ENCODE measurements around the gene CKM. TPM values are rescaled to one million over a fixed set of nuclear protein-coding genes. Genes with fewer than 3 reads are reported as not detected.

Gene CKM
- total RNA-seq, 1 donor from 2014 or later, result not detected

DNA sequence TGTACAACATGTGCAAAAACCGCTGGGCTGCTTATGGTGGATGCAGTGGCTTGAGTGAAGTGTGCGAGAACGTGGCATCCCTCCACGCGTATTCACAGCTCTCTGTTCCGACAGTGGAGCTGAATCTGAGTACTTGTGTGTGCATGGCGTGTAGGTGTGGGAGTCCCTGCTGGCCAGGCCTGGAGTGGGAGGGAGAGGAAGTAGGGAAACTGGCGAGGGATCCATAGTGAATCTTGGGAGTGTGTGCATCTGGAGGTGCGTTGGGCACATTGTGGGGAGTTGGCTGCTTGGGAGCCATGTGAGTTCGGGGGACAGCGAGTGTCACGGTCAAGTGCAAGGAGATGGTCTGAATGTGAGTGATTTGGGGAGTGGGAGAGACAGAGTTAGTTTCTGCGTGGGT, 20.2 kb upstream of the CKM start:
- Histone ChIP-seq H3K36me3 (no peaks in the 10 kb centered on the region), H3K4me1 (peaks cover 14% of the 10 kb centered on the region), H3K27me3 (no peaks in the 10 kb centered on the region), H3K9me3 (no peaks in the 10 kb centered on the region), H3K4me3 (no peak overlapping the region), H3K27ac (no peak overlapping the region)
- no peak for DNase-seq (ENCODE audit: extremely low spot score in 2 of 2)
- intact Hi-C loops (cut with DNase I), result no loop called here
- no peak for TF ChIP-seq POLR2A (IDR thresholded peaks at IDR 0.05)
- TF ChIP-seq, protein P1, sequence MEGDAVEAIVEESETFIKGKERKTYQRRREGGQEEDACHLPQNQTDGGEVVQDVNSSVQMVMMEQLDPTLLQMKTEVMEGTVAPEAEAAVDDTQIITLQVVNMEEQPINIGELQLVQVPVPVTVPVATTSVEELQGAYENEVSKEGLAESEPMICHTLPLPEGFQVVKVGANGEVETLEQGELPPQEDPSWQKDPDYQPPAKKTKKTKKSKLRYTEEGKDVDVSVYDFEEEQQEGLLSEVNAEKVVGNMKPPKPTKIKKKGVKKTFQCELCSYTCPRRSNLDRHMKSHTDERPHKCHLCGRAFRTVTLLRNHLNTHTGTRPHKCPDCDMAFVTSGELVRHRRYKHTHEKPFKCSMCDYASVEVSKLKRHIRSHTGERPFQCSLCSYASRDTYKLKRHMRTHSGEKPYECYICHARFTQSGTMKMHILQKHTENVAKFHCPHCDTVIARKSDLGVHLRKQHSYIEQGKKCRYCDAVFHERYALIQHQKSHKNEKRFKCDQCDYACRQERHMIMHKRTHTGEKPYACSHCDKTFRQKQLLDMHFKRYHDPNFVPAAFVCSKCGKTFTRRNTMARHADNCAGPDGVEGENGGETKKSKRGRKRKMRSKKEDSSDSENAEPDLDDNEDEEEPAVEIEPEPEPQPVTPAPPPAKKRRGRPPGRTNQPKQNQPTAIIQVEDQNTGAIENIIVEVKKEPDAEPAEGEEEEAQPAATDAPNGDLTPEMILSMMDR (IDR thresholded peaks at IDR 0.05), result no peak
- no peak for TF ChIP-seq POLR2AphosphoS5 (IDR thresholded peaks at IDR 0.05; ENCODE audit: insufficient read depth in 1 of 2, low read depth in 1 of 2)

DNA sequence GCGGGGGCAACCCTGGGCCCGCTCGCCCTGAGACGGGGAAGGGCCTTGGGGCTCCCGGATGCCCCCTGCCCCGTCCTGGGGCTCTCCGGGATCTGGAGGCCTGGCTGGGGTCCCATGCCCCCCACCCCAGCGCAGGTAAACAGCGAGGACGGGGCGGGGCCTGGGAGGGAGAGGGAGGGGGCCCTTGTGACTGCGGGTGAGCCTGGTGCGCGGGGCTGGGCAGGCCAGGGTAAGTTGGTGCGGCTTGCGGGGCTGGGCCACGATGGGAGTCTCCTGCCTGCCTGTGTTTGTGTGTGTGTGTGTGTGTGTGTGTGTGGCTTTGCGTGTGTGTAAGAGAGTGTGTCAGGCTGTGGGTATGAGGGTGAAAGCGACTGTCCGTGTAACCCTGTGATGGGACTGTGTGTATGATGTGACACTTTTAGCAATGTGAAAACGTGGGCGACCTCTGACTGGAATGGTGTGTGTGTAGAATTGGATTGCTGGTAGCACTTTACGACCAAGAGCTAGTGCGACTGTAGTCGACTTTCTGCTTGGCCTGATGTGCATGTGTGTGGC, 18.3 kb upstream of the CKM start:
- H3K27me3 ChIP-seq, result no peaks in the 10 kb centered on the region
- TF ChIP-seq POLR2AphosphoS5 (IDR thresholded peaks at IDR 0.05; ENCODE audit: insufficient read depth in 1 of 2, low read depth in 1 of 2) (no peak), POLR2A (IDR thresholded peaks at IDR 0.05) (no peak)
- TF ChIP-seq, protein P1 (IDR thresholded peaks at IDR 0.05), result no peak
- intact Hi-C loops (cut with DNase I), result no loop called here
- no peak for DNase-seq (ENCODE audit: extremely low spot score in 2 of 2)
- no peaks in the 10 kb centered on the region for H3K36me3 ChIP-seq
- H3K4me1 ChIP-seq, result peaks cover 14% of the 10 kb centered on the region
- H3K27ac ChIP-seq, result peak overlapping the region; percentile 43
- no peaks in the 10 kb centered on the region for H3K9me3 ChIP-seq
- peak overlapping the region; percentile 42 to 43 for H3K4me3 ChIP-seq

DNA sequence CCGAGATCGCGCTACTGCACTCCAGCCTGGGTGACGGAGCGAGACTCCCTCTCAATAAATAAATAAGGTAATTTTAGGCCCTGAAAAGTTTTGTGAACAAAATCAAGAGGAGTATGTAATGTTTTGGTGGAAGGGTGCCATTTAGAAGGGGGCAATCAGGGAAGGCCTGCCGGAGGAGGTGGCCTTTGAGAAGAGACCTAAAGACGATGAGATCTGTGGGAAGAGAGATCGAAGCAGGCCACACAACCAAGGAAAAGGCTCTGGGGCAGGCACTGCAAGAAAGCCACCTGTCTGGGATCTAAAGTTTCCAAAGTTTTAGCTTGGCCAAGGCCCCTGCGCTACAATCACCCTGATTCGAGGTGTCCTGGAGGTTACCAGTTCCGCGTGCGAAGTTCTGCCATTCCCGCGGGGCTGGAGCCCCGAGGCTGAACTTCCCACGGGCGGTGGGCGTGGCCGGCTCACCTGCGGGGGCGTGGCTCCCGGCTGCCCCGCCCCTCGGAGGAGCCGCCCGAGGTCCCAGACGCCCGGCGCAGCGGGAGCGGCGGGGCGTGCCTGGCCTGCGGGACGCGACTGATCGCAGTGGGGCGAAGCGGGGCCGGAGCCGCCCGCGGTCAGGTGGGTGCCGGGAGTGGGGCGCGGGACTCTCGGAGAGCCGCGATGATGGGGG, 17.7 kb upstream of the CKM start, which contains the start of gene KLC3:
TSS of gene KLC3 (plus strand) at position 519 of the 667 bp plus-strand sequence. CDS start 4,792 bp downstream, outside the sequence.
- TF ChIP-seq, protein P1 (IDR thresholded peaks at IDR 0.05), result no peak
- peak in 1 of 2 donors; percentile 46 for TF ChIP-seq POLR2A (IDR thresholded peaks at IDR 0.05)
- TF ChIP-seq POLR2AphosphoS5 (IDR thresholded peaks at IDR 0.05; ENCODE audit: insufficient read depth in 1 of 2, low read depth in 1 of 2), result peak in 1 of 2 donors; percentile 31
- Histone ChIP-seq H3K9me3 (no peaks in the 10 kb centered on the region), H3K27ac (peak within 1 kb of the TSS; percentile 43), H3K4me1 (peaks cover 10% of the 10 kb centered on the region), H3K4me3 (peak within 1 kb of the TSS; percentile 42 to 43), H3K27me3 (no peaks in the 10 kb centered on the region), H3K36me3 (no peaks in the 10 kb centered on the region)
- intact Hi-C loops (cut with DNase I), result no loop called here
- DNase-seq (ENCODE audit: extremely low spot score in 2 of 2), result no peak

DNA sequence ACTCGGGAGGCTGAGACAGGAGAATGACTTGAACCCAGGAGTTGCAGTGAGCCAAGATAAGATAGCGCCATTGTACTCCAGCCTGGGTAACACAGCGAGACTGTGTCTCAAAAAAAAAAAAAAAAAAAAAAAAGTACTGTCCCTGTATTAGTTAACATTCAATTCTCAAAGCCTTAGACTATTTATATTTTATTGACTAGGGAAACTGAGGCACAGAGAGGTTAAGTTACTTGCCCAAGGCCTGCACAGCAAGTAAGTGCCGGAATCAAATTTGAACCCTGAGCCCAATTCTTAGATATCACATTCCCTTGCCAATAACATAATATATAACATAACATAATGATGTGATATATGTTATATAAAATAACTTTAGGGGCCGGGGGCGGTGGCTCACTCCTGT, 17.0 kb upstream of the CKM start:
- DNase-seq (ENCODE audit: extremely low spot score in 2 of 2), result no peak
- intact Hi-C loops (cut with DNase I), result no loop called here

More for the DNA sequence above, 17.0 kb upstream of the CKM start:
- TF ChIP-seq POLR2A (IDR thresholded peaks at IDR 0.05), result no peak
- TF ChIP-seq, protein P1 (IDR thresholded peaks at IDR 0.05), result no peak
- no peak for TF ChIP-seq POLR2AphosphoS5 (IDR thresholded peaks at IDR 0.05; ENCODE audit: insufficient read depth in 1 of 2, low read depth in 1 of 2)
- Histone ChIP-seq H3K9me3 (no peaks in the 10 kb centered on the region), H3K36me3 (no peaks in the 10 kb centered on the region), H3K4me1 (peaks cover 7% of the 10 kb centered on the region), H3K4me3 (no peak overlapping the region), H3K27me3 (no peaks in the 10 kb centered on the region), H3K27ac (no peak overlapping the region)

Measured in vagina (tissue), 2 donors.